SK-N-MC (cell line): ENCODE results near the gene TANGO6.

Experiments used
- EZH2 ChIP-seq: fragments of 200-600 bp; sonication (generic); IDR thresholded peaks from one replicate; pipeline ENCODE4 v1.6.1; 2017; ENCODE audit warnings: antibody characterized with exemption
- FOXP2 ChIP-seq: optimal IDR thresholded peaks from 2 replicates; pipeline ENCODE3; 2011; ENCODE audit warnings: mild to moderate bottlenecking, moderate library complexity; ENCODE audit not compliant: insufficient read depth; ENCODE audit errors: extremely low read length, control extremely low read depth
- POLR2AphosphoS5 ChIP-seq: IDR thresholded peaks from 2 replicates; pipeline ENCODE4 v1.6.1; 2012; ENCODE audit warnings: mild to moderate bottlenecking, low read depth, low read length, borderline replicate concordance

- TF ChIP-seq POLR2AphosphoS5 (no peak), EZH2 (no peak), FOXP2 (no peak)
Observed at GRCh38 chr16:69119536-69119935, 276.2 kb downstream of the TANGO6 start.
